HepG2 (cell line): ENCODE data around the gene KDM5B. TPM values are rescaled to one million over a fixed set of nuclear protein-coding genes. Genes with fewer than 3 reads are reported as not detected.

Source experiments
- DMAP1 ChIP-seq: IDR thresholded peaks from 2 replicates; pipeline ENCODE4 v1.6.1; 2016
- KLF16 ChIP-seq, 2 experiments: sonication (generic) in 1 of 2; formaldehyde crosslinking in 1 of 2; IDR thresholded peaks; 2 replicates each; pipeline versions ENCODE4 v1.6.1 to v1.8.0; 2016 to 2023; ENCODE audit warnings: missing genetic modification reagents in 2 of 2, missing compliant biosample characterization in 1 of 2
- MEIS1 ChIP-seq: sonication (generic); formaldehyde crosslinking; IDR thresholded peaks from 2 replicates; pipeline ENCODE4 v1.9.0; 2021; ENCODE audit warnings: mild to moderate bottlenecking, missing genetic modification reagents, moderate library complexity, borderline replicate concordance
- NFKB2 ChIP-seq: sonication (generic); formaldehyde crosslinking; IDR thresholded peaks from 2 replicates; pipeline ENCODE4 v1.4.0; 2020; ENCODE audit warnings: missing genetic modification reagents, borderline replicate concordance
- PHF8 ChIP-seq: sonication (generic); formaldehyde crosslinking; IDR thresholded peaks from 2 replicates; pipeline ENCODE4 v1.5.0; 2020; ENCODE audit warnings: missing genetic modification reagents
- SRY ChIP-seq: sonication (generic); formaldehyde crosslinking; IDR thresholded peaks from 2 replicates; pipeline ENCODE4 v1.8.0; 2022; ENCODE audit warnings: mild to moderate bottlenecking, missing genetic modification reagents
- U2AF1 ChIP-seq: fragments of 200-400 bp; formaldehyde crosslinking; optimal IDR thresholded peaks from 2 replicates; pipeline ENCODE3; 2017; ENCODE audit warnings: mild to moderate bottlenecking, low read depth, low read length
- ZBTB7B ChIP-seq: sonication (generic); formaldehyde crosslinking; IDR thresholded peaks from 2 replicates; pipeline ENCODE4 v1.4.0; 2020; ENCODE audit warnings: missing genetic modification reagents
- ZFP36L2 ChIP-seq: sonication (generic); formaldehyde crosslinking; IDR thresholded peaks from 2 replicates; pipeline ENCODE4 v1.4.0; 2020; ENCODE audit warnings: missing genetic modification reagents
- ZFY ChIP-seq: sonication (generic); formaldehyde crosslinking; IDR thresholded peaks from 2 replicates; pipeline ENCODE4 v1.4.0; 2020; ENCODE audit warnings: missing genetic modification reagents
- polyA plus RNA-seq, 8 experiments: library from polyadenylated mRNA; depleted of rRNA in 3 of 8; stranded (reverse) in 7 of 8; unstranded in 1 of 8; fragments of >200 nt; fragmentation: Illumina TruSeq in 4 of 8; extraction: Trizol in 4 of 8; gene quantifications; 2 replicates each; pipeline versions ENCODE4 v1.2.1 to v1.2.3, GENCODE V29; 2011 to 2016; ENCODE audit warnings: low read depth in 4 of 8, missing spikeins in 1 of 8, mixed read lengths in 1 of 8; ENCODE audit not compliant: insufficient read depth in 1 of 8
- total RNA-seq, 5 experiments: library from RNA; depleted of rRNA; stranded (reverse); fragments of >200 nt; fragmentation: Illumina TruSeq; extraction: Trizol; gene quantifications; 2 replicates each; pipeline ENCODE4 v1.2.3, GENCODE V29; 2016; ENCODE audit warnings: low read depth in 1 of 5
- TF ChIP-seq, protein P1 (sequence below): sonication (generic); formaldehyde crosslinking; IDR thresholded peaks from 2 replicates; pipeline ENCODE4 v1.4.0; 2020; ENCODE audit warnings: missing genetic modification reagents
- TF ChIP-seq, protein P2 (sequence below), 2 experiments: sonication (generic) in 1 of 2; formaldehyde crosslinking in 1 of 2; IDR thresholded peaks; 2 replicates each; pipeline versions ENCODE4 v1.4.0 to v1.6.1; 2018 to 2020; ENCODE audit warnings: missing genetic modification reagents in 2 of 2, borderline replicate concordance in 1 of 2, low read depth in 1 of 2, mild to moderate bottlenecking in 1 of 2, missing biosample characterization in 1 of 2
- TF ChIP-seq, protein P3 (sequence below): sonication (generic); formaldehyde crosslinking; IDR thresholded peaks from 2 replicates; pipeline ENCODE4 v1.4.0; 2020; ENCODE audit warnings: mild to moderate bottlenecking, missing genetic modification reagents
- TF ChIP-seq, protein P4 (sequence below): sonication (generic); formaldehyde crosslinking; IDR thresholded peaks from 2 replicates; pipeline ENCODE4 v1.4.0; 2020; ENCODE audit warnings: mild to moderate bottlenecking, missing genetic modification reagents, borderline replicate concordance
- TF ChIP-seq, protein P5 (sequence below): sonication (generic); formaldehyde crosslinking; IDR thresholded peaks from 2 replicates; pipeline ENCODE4 v1.5.1; 2020; ENCODE audit warnings: mild to moderate bottlenecking, moderate library complexity, missing genetic modification reagents

KDM5B gene
- total and polyA plus RNA-seq, 2 of the 13 experiments (the other 11 are each of a cell fraction or from before 2014, with no cell fraction given) = 34.2 to 35.4 TPM

DNA sequence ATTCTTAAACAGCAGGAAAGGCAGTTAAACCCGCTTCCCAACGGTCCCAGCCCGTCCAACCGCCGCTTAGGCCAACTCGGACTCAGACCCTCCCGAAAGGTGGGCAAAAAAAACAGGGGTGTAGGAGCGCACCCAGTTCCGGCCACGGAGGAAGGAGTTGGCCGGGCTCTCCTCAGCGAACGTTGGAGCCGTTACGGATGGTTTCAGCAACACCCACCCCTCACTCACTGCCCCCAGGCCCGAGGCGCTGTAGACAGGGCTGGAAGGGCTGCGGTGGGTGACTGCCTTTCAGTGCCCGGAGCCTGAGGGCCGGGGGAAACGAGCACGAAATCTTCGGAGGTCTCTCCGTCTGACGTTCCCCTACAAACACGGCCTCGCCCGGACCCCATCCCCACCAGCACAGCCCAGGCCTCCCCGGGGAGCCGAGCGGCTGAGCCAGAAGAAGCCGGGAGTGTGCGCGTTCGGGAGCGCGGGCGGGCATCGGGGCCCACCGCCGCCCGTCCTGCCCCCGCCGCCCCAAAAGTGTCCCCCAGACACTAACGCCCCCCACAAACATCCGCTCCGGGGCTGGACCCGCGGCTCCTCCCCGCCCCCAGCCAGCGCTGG is 1.3 kb downstream of the KDM5B start (continued):
- TF ChIP-seq, protein P1, sequence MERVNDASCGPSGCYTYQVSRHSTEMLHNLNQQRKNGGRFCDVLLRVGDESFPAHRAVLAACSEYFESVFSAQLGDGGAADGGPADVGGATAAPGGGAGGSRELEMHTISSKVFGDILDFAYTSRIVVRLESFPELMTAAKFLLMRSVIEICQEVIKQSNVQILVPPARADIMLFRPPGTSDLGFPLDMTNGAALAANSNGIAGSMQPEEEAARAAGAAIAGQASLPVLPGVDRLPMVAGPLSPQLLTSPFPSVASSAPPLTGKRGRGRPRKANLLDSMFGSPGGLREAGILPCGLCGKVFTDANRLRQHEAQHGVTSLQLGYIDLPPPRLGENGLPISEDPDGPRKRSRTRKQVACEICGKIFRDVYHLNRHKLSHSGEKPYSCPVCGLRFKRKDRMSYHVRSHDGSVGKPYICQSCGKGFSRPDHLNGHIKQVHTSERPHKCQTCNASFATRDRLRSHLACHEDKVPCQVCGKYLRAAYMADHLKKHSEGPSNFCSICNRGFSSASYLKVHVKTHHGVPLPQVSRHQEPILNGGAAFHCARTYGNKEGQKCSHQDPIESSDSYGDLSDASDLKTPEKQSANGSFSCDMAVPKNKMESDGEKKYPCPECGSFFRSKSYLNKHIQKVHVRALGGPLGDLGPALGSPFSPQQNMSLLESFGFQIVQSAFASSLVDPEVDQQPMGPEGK (CRISPR knock-in tag) = 0 out of 2 replicates have a peak, but pooled peaks have one; percentile 19
- TF ChIP-seq, protein P2, sequence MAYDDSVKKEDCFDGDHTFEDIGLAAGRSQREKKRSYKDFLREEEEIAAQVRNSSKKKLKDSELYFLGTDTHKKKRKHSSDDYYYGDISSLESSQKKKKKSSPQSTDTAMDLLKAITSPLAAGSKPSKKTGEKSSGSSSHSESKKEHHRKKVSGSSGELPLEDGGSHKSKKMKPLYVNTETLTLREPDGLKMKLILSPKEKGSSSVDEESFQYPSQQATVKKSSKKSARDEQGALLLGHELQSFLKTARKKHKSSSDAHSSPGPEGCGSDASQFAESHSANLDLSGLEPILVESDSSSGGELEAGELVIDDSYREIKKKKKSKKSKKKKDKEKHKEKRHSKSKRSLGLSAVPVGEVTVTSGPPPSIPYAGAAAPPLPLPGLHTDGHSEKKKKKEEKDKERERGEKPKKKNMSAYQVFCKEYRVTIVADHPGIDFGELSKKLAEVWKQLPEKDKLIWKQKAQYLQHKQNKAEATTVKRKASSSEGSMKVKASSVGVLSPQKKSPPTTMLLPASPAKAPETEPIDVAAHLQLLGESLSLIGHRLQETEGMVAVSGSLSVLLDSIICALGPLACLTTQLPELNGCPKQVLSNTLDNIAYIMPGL (CRISPR knock-in tag; IDR thresholded peaks at IDR 0.05; ENCODE audit: borderline replicate concordance in 1 of 2, low read depth in 1 of 2) = 0 out of 4 replicates have a peak, but pooled peaks of 1 of the 2 experiments have one; percentile 20
- TF ChIP-seq PHF8 (CRISPR knock-in tag) (peak; percentile 60), ZFP36L2 (CRISPR knock-in tag) (no peak), U2AF1 (no peak), ZBTB7B (CRISPR knock-in tag) (no peak; the same call in 1 of the 2 replicates), SRY (CRISPR knock-in tag) (peak; percentile 51; the same call in 1 of the 2 replicates), KLF16 (CRISPR knock-in tag; IDR thresholded peaks at IDR 0.05) (0 out of 4 replicates have a peak, but pooled peaks of 1 of the 2 experiments have one; percentile 32), ZFY (CRISPR knock-in tag) (peak; percentile 54), MEIS1 (no peak), NFKB2 (CRISPR knock-in tag) (0 out of 2 replicates have a peak, but pooled peaks have one; percentile 50), DMAP1 (peak; percentile 24; the same call in 1 of the 2 replicates)
- TF ChIP-seq, protein P3, sequence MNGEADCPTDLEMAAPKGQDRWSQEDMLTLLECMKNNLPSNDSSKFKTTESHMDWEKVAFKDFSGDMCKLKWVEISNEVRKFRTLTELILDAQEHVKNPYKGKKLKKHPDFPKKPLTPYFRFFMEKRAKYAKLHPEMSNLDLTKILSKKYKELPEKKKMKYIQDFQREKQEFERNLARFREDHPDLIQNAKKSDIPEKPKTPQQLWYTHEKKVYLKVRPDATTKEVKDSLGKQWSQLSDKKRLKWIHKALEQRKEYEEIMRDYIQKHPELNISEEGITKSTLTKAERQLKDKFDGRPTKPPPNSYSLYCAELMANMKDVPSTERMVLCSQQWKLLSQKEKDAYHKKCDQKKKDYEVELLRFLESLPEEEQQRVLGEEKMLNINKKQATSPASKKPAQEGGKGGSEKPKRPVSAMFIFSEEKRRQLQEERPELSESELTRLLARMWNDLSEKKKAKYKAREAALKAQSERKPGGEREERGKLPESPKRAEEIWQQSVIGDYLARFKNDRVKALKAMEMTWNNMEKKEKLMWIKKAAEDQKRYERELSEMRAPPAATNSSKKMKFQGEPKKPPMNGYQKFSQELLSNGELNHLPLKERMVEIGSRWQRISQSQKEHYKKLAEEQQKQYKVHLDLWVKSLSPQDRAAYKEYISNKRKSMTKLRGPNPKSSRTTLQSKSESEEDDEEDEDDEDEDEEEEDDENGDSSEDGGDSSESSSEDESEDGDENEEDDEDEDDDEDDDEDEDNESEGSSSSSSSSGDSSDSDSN (CRISPR knock-in tag) = peak; percentile 59; the same call in 1 of the 2 replicates
- TF ChIP-seq, protein P4, sequence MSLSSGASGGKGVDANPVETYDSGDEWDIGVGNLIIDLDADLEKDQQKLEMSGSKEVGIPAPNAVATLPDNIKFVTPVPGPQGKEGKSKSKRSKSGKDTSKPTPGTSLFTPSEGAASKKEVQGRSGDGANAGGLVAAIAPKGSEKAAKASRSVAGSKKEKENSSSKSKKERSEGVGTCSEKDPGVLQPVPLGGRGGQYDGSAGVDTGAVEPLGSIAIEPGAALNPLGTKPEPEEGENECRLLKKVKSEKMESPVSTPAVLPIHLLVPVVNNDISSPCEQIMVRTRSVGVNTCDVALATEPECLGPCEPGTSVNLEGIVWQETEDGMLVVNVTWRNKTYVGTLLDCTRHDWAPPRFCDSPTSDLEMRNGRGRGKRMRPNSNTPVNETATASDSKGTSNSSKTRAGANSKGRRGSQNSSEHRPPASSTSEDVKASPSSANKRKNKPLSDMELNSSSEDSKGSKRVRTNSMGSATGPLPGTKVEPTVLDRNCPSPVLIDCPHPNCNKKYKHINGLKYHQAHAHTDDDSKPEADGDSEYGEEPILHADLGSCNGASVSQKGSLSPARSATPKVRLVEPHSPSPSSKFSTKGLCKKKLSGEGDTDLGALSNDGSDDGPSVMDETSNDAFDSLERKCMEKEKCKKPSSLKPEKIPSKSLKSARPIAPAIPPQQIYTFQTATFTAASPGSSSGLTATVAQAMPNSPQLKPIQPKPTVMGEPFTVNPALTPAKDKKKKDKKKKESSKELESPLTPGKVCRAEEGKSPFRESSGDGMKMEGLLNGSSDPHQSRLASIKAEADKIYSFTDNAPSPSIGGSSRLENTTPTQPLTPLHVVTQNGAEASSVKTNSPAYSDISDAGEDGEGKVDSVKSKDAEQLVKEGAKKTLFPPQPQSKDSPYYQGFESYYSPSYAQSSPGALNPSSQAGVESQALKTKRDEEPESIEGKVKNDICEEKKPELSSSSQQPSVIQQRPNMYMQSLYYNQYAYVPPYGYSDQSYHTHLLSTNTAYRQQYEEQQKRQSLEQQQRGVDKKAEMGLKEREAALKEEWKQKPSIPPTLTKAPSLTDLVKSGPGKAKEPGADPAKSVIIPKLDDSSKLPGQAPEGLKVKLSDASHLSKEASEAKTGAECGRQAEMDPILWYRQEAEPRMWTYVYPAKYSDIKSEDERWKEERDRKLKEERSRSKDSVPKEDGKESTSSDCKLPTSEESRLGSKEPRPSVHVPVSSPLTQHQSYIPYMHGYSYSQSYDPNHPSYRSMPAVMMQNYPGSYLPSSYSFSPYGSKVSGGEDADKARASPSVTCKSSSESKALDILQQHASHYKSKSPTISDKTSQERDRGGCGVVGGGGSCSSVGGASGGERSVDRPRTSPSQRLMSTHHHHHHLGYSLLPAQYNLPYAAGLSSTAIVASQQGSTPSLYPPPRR (CRISPR knock-in tag) = 0 out of 2 replicates have a peak, but pooled peaks have one; percentile 34
- TF ChIP-seq, protein P5, sequence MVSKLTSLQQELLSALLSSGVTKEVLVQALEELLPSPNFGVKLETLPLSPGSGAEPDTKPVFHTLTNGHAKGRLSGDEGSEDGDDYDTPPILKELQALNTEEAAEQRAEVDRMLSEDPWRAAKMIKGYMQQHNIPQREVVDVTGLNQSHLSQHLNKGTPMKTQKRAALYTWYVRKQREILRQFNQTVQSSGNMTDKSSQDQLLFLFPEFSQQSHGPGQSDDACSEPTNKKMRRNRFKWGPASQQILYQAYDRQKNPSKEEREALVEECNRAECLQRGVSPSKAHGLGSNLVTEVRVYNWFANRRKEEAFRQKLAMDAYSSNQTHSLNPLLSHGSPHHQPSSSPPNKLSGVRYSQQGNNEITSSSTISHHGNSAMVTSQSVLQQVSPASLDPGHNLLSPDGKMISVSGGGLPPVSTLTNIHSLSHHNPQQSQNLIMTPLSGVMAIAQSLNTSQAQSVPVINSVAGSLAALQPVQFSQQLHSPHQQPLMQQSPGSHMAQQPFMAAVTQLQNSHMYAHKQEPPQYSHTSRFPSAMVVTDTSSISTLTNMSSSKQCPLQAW (CRISPR knock-in tag) = peak; percentile 39; the same call in 1 of the 2 replicates
